Trophoblast cell (in vitro differentiated cells and primary cell): ENCODE data around the gene RRBP1.
A peak's percentile ranks its signal among the peaks of the same experiment; 100 is the strongest.

Source experiments
- DNase-seq, 2 donors: peaks; one replicate each; pipeline ENCODE4 v3.0.0-alpha.2; 2016
- H2AFZ ChIP-seq: 2 replicates; pipeline ENCODE4 v1.6.1; 2013; ENCODE audit warnings: low read length, moderate library complexity, mild to moderate bottlenecking; ENCODE audit not compliant: insufficient read depth, poor library complexity
- H2AK5ac ChIP-seq: 2 replicates; pipeline ENCODE4 v1.6.1; 2013; ENCODE audit warnings: mild to moderate bottlenecking, low read length
- H2BK120ac ChIP-seq: 2 replicates; pipeline ENCODE4 v1.6.1; 2013; ENCODE audit warnings: low read length, mild to moderate bottlenecking, moderate library complexity; ENCODE audit not compliant: insufficient read depth, poor library complexity
- H2BK12ac ChIP-seq: 2 replicates; pipeline ENCODE4 v1.6.1; 2013; ENCODE audit warnings: mild to moderate bottlenecking, low read length, moderate library complexity
- H2BK5ac ChIP-seq: 2 replicates; pipeline ENCODE4 v1.6.1; 2013; ENCODE audit warnings: low read length, low read depth, moderate library complexity, mild to moderate bottlenecking; ENCODE audit not compliant: poor library complexity
- H3K14ac ChIP-seq: 2 replicates; pipeline ENCODE4 v1.6.1; 2013; ENCODE audit warnings: mild to moderate bottlenecking, low read length
- H3K18ac ChIP-seq: 2 replicates; pipeline ENCODE4 v1.6.1; 2013; ENCODE audit warnings: mild to moderate bottlenecking, low read length
- H3K23ac ChIP-seq: 2 replicates; pipeline ENCODE4 v1.6.1; 2013; ENCODE audit warnings: low read length
- H3K27ac ChIP-seq: 2 replicates; pipeline ENCODE4 v1.5.1; 2013; ENCODE audit warnings: low read depth, mild to moderate bottlenecking, inconsistent platforms, low read length, moderate library complexity
- H3K27me3 ChIP-seq: 2 replicates; pipeline ENCODE4 v1.6.1; 2013; ENCODE audit warnings: inconsistent platforms, mild to moderate bottlenecking, low read length, moderate library complexity; ENCODE audit not compliant: insufficient read depth
- H3K36me3 ChIP-seq, 2 experiments: 1 replicate in 1 of 2; 2 replicates in 1 of 2; pipeline ENCODE4 v1.6.1; 2013; ENCODE audit warnings: low read length in 2 of 2, mild to moderate bottlenecking in 2 of 2, moderate library complexity in 1 of 2; ENCODE audit not compliant: insufficient read depth in 2 of 2, control insufficient read depth in 1 of 2
- H3K4ac ChIP-seq: 2 replicates; pipeline ENCODE4 v1.6.1; 2013; ENCODE audit warnings: low read depth, mild to moderate bottlenecking, low read length, moderate library complexity
- H3K4me1 ChIP-seq, 2 experiments: 1 replicate in 1 of 2; 2 replicates in 1 of 2; pipeline ENCODE4 v1.6.1; 2013; ENCODE audit warnings: low read length in 2 of 2, mild to moderate bottlenecking in 2 of 2, moderate library complexity in 1 of 2; ENCODE audit not compliant: insufficient read depth in 2 of 2, control insufficient read depth in 1 of 2
- H3K4me2 ChIP-seq: 2 replicates; pipeline ENCODE4 v1.6.1; 2013; ENCODE audit warnings: inconsistent platforms, mild to moderate bottlenecking, low read length, moderate library complexity
- H3K4me3 ChIP-seq: 2 replicates; pipeline ENCODE4 v1.5.1; 2013; ENCODE audit warnings: mild to moderate bottlenecking, low read depth, low read length, inconsistent platforms
- H3K79me1 ChIP-seq: one replicate; pipeline ENCODE4 v1.6.1; 2013; ENCODE audit warnings: low read length
- H3K79me2 ChIP-seq: 2 replicates; pipeline ENCODE4 v1.6.1; 2013; ENCODE audit warnings: low read length, mild to moderate bottlenecking; ENCODE audit not compliant: control insufficient read depth, insufficient read depth, poor library complexity
- H3K9ac ChIP-seq: 2 replicates; pipeline ENCODE4 v1.6.1; 2013; ENCODE audit warnings: mild to moderate bottlenecking, low read length
- H3K9me3 ChIP-seq: 2 replicates; pipeline ENCODE4 v1.6.1; 2013; ENCODE audit warnings: low read depth, mild to moderate bottlenecking, control low read depth, inconsistent platforms, low read length; ENCODE audit not compliant: insufficient read depth
- H4K12ac ChIP-seq: 2 replicates; pipeline ENCODE4 v1.6.1; 2013; ENCODE audit warnings: low read depth, mild to moderate bottlenecking, low read length, moderate library complexity
- H4K8ac ChIP-seq: 2 replicates; pipeline ENCODE4 v1.6.1; 2013; ENCODE audit warnings: low read depth, mild to moderate bottlenecking, low read length, moderate library complexity
- H4K91ac ChIP-seq: one replicate; pipeline ENCODE4 v1.6.1; 2013; ENCODE audit warnings: low read depth, mild to moderate bottlenecking, low read length, moderate library complexity
- WGBS: extraction: QIAGEN DNeasy Blood & Tissue Kit; methylation state at CpG from one replicate; pipeline ENCODE4 v1.1.7; 2013; ENCODE audit warnings: missing lambda C conversion rate; ENCODE audit not compliant: insufficient read length, insufficient coverage; ENCODE audit errors: extremely low coverage; 5-methylcytosine and 5-hydroxymethylcytosine counted together

RRBP1 gene

DNA sequence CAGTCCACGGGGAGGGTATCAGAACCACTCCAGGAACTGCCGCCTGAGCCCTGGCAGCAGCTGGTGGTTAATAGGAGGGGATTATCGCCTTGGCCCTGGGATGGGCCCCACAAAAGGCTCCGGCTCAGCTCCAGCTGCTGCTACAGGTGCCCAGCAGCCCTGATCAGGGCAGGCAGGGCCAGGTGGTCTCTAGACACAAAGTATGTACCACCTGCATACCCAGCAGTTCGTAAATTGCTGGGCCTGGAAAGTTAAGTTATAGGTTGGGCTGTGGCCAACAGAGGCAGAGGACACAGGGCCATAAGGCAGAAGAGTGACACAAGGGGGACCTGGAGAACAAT lies 35.1 kb downstream of the RRBP1 start:
- Histone ChIP-seq H3K36me3 (peaks cover 41 to 52% of the 10 kb centered on the region in 2 experiments), H3K27ac (no peak overlapping the region), H2AFZ (no peak overlapping the region), H3K4ac (peak overlapping the region; percentile 22), H3K79me1 (no peaks in the 10 kb centered on the region), H3K4me1 (no peaks in the 10 kb centered on the region), H4K8ac (no peak overlapping the region), H2BK120ac (no peak overlapping the region), H3K4me3 (no peak overlapping the region), H4K91ac (no peak overlapping the region), H3K27me3 (no peaks in the 10 kb centered on the region), H3K14ac (no peak overlapping the region), H3K9me3 (no peaks in the 10 kb centered on the region), H3K18ac (peak overlapping the region; percentile 35), H3K23ac (no peak overlapping the region), H3K4me2 (no peak overlapping the region), H3K79me2 (peaks cover 6% of the 10 kb centered on the region), H3K9ac (no peak overlapping the region), H2AK5ac (no peak overlapping the region), H2BK12ac (no peak overlapping the region), H4K12ac (no peak overlapping the region), H2BK5ac (no peak overlapping the region)
- WGBS, result no CpG with 5 or more reads among the region's 5 CpGs
- no peak for DNase-seq

DNA sequence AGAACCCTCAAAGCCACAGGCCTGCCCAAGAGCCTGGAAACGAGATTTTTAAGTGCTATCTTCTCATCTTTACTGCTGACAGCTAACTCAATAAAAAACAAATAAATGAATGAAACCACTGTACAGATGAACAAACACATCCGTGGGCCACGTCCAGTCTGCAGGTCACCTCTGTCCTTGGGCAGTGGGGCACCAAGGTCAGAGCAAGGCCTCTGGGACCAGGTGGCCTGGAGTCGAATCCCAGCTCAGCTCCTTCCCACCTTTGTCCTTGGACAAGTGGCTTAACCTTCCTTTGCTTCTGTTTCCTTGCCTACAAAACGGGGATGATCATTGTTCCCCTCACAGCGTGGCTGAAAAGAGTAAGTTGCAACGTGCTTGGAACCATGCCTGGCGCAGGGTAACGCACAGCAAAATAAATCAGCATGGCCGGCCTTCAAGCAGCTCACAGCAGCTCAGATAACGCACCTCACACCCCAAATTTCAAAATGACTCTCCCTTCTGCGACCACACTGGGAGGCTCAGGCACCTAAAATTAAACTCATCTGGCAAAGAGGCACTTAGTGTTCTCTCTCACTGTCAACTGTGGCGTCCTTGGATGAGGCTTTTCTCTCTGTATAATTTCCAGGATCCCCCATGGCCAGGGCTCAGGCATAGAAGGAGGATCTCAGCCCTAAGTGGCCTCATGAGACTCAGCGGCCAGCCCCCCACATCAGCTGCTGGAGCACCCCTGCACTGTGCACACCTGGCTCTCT lies 35.7 kb downstream of the RRBP1 start:
- H2AFZ ChIP-seq, result no peak overlapping the region

DNA sequence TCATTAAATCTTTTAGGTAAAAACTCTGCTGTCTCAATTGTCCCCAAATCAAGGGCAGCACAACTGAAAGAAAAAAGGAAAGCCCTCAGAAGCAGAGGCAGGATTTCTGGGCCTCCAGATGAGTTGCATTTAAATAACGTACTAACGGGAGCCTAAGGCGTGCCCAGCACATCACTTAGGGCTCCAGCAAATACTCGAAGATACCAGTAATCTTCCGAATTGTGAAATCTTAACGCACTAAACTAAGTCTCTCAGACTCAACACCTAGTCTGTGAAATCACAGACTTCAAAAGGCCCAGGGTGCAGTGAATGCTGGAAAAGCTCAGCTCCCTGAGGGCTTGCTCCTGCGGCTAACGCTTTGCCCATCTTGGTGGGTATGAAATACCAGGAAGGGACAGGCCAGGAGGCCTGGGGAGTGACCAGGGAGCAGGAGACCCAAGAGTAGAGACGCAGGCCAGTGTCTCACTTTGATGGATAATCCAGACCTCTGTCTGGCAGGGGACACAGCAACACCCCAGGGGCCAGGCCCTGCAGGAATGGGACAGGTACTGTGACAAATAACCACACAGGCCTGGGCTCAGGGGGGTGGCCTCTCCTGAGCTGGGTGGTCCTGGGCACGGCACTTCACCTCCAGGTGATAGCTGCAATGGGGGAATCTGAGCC lies 36.4 kb downstream of the RRBP1 start:
- Histone ChIP-seq H3K27ac (no peak overlapping the region), H3K4me3 (no peak overlapping the region), H3K4me2 (no peak overlapping the region), H2AK5ac (no peak overlapping the region), H2BK5ac (no peak overlapping the region), H2BK12ac (no peak overlapping the region), H3K79me1 (no peaks in the 10 kb centered on the region), H3K36me3 (peaks cover 53 to 64% of the 10 kb centered on the region in 2 experiments), H3K4me1 (no peaks in the 10 kb centered on the region), H2BK120ac (no peak overlapping the region), H3K14ac (no peak overlapping the region), H3K18ac (no peak overlapping the region), H3K79me2 (peaks cover 6% of the 10 kb centered on the region), H3K9ac (no peak overlapping the region), H3K4ac (no peak overlapping the region), H4K12ac (no peak overlapping the region), H4K91ac (no peak overlapping the region), H3K9me3 (peaks cover 3% of the 10 kb centered on the region), H4K8ac (no peak overlapping the region), H3K23ac (no peak overlapping the region), H2AFZ (no peak overlapping the region), H3K27me3 (no peaks in the 10 kb centered on the region)
- peak; percentile 34 to 53 for DNase-seq
- no CpG with 5 or more reads among the region's 10 CpGs for WGBS

More for the DNA sequence above, 35.7 kb downstream of the RRBP1 start:
- Histone ChIP-seq H3K4me2 (no peak overlapping the region), H3K4me1 (no peaks in the 10 kb centered on the region), H2AK5ac (no peak overlapping the region), H3K9ac (no peak overlapping the region), H2BK5ac (no peak overlapping the region), H3K4ac (no peak overlapping the region), H3K27ac (no peak overlapping the region), H3K79me2 (peaks cover 6% of the 10 kb centered on the region), H4K8ac (no peak overlapping the region), H3K9me3 (no peaks in the 10 kb centered on the region), H3K27me3 (no peaks in the 10 kb centered on the region), H4K91ac (no peak overlapping the region), H3K23ac (no peak overlapping the region), H2BK120ac (no peak overlapping the region), H3K36me3 (peaks cover 46 to 57% of the 10 kb centered on the region in 2 experiments), H3K4me3 (no peak overlapping the region), H4K12ac (no peak overlapping the region), H3K79me1 (no peaks in the 10 kb centered on the region), H3K14ac (no peak overlapping the region), H3K18ac (no peak overlapping the region), H2BK12ac (no peak overlapping the region)
- no peak for DNase-seq
- WGBS, result no CpG with 5 or more reads among the region's 14 CpGs

DNA sequence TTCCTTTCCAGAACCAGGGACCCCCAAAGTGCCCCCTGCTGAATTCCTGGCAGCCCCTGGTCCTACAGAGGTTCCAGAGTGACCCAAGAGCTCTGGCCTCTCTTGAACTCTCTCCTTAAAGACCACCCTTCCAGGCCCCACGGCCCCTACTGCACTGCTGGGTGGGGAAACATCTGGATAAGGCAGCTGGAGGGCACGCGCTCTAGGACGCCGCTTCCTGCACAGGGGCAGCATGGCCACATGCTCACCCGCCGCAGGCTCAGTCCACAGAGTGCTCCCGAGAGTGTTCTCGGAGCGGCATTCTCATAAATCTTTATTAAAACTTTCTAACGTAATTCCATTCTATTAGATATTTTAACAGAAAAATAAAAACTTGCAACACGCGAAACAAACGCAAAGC lies 37.0 kb downstream of the RRBP1 start:
- Histone ChIP-seq H2AFZ (no peak overlapping the region), H2BK12ac (no peak overlapping the region), H3K36me3 (peaks cover 54 to 64% of the 10 kb centered on the region in 2 experiments), H3K79me1 (no peaks in the 10 kb centered on the region), H4K12ac (no peak overlapping the region), H3K23ac (no peak overlapping the region), H2BK5ac (no peak overlapping the region), H3K18ac (no peak overlapping the region), H3K4me1 (no peaks in the 10 kb centered on the region), H3K4me2 (no peak overlapping the region), H3K27ac (no peak overlapping the region), H4K8ac (no peak overlapping the region), H2AK5ac (no peak overlapping the region), H4K91ac (no peak overlapping the region), H3K9me3 (peaks cover 3% of the 10 kb centered on the region), H3K79me2 (peaks cover 6% of the 10 kb centered on the region), H3K14ac (no peak overlapping the region), H2BK120ac (no peak overlapping the region), H3K4me3 (no peak overlapping the region), H3K9ac (no peak overlapping the region), H3K4ac (no peak overlapping the region), H3K27me3 (no peaks in the 10 kb centered on the region)
- DNase-seq, result no peak
- WGBS, result 100% methylated on average over 2 of the region's 14 CpGs
